Neural crest cell (in vitro differentiated cells): ENCODE data around the gene F12. TPM values are rescaled to one million over a fixed set of nuclear protein-coding genes. Genes with fewer than 3 reads are reported as not detected.

Experiments
- DNase-seq: peaks from one replicate; pipeline ENCODE4 v3.0.0; 2021; ENCODE audit warnings: low read depth, mixed read lengths, low spot score
- H3K27ac Mint-ChIP-seq: one replicate; pipeline ENCODE4 v1.8.0; 2021; ENCODE audit warnings: mild to moderate bottlenecking, mixed read lengths; ENCODE audit not compliant: unreplicated experiment
- H3K27me3 Mint-ChIP-seq: 2 replicates; pipeline ENCODE4 v1.8.0; 2021; ENCODE audit warnings: low read depth, mild to moderate bottlenecking, mixed read lengths
- H3K36me3 Mint-ChIP-seq: 2 replicates; pipeline ENCODE4 v1.8.0; 2021; ENCODE audit warnings: low read depth, mild to moderate bottlenecking, mixed read lengths
- H3K4me1 Mint-ChIP-seq: 2 replicates; pipeline ENCODE4 v1.8.0; 2021; ENCODE audit warnings: mixed read lengths
- H3K4me3 Mint-ChIP-seq: one replicate; pipeline ENCODE4 v1.8.0; 2021; ENCODE audit warnings: mild to moderate bottlenecking, mixed read lengths
- H3K9me3 Mint-ChIP-seq: 2 replicates; pipeline ENCODE4 v1.8.0; 2021; ENCODE audit warnings: mixed read lengths
- CTCF ChIP-seq: fragments of 200-600 bp; sonication (generic); conservative IDR thresholded peaks from 2 replicates; pipeline ENCODE4 v1.5.0; 2021; ENCODE audit warnings: antibody characterized with exemption, mild to moderate bottlenecking
- total RNA-seq: library from RNA; stranded (reverse); gene quantifications from 2 replicates; pipeline ENCODE4 v1.2.1, GENCODE V29; 2021

Gene F12
- total RNA-seq, 1 donor from 2014 or later, result 2.7 TPM

DNA sequence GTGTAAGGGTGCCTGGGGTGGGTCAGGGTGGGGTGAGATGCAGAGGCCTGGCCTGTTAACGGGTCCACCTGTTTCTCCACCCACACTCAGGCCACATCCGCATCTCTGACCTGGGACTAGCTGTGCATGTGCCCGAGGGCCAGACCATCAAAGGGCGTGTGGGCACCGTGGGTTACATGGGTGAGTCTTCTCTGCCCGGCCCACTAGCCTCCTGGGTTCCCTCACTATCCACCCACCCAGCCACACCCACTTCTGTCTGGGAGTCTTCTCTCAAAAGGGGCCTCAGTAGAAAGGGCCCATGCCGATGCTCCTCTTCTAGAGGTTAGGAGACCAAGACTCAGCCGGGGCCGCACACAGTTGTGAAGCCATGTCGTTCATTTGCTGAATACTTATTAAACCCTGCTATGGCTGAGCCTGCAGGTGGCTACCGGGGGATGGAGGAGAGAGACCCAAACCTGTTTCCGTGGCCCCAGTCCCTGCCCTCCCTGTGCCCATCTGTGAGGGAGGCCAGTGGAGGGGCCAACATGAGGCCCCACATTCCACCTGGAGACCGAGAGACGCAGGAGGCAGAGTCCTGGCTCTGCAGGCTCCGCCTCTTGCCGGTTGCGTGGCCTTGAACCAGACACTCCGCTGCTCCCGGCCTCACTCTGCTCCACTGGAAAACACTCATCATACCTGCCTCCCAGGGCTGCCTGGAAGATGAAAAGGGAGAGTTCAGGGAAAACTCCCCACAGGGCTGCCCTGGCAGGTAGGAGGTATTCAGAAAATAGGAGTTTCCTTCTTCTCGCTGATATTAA, 25.8 kb upstream of the F12 start:
- H3K9me3 Mint-ChIP-seq, result no peaks in the 10 kb centered on the region
- no peak overlapping the region for H3K27ac Mint-ChIP-seq
- no peaks in the 10 kb centered on the region for H3K27me3 Mint-ChIP-seq
- H3K4me1 Mint-ChIP-seq, result no peaks in the 10 kb centered on the region
- TF ChIP-seq CTCF, result no peak
- peaks cover 9% of the 10 kb centered on the region for H3K36me3 Mint-ChIP-seq
- DNase-seq, result no peak
- no peak overlapping the region for H3K4me3 Mint-ChIP-seq

GRCh38 chr5:177434437-177434836, 25.1 kb upstream of the F12 start:
- H3K4me1 Mint-ChIP-seq, result peaks cover under 1% of the 10 kb centered on the region

DNA sequence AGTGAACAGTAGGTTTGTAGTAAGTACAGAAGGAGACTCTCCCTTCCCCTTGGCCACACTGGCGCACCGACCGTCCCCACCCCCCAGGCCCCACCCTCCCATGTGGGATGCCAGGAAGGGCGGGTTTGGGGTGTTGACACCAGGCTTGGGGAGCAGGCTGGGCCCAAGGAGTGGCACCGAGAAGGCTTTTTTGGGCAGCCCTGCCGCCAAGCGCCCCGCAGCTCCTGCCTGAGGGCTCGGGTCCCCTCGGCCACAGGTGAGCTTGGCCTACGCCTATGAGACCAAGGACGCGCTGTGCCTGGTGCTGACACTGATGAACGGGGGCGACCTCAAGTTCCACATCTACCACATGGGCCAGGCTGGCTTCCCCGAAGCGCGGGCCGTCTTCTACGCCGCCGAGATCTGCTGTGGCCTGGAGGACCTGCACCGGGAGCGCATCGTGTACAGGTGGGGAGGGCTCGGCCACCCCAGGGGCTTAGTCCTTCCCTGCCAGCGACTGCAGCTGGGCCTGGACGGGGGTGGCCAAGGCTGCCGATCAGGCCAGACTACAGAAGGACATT, 24.4 kb upstream of the F12 start:
- H3K27ac Mint-ChIP-seq, result no peak overlapping the region
- H3K4me1 Mint-ChIP-seq, result peaks cover 7% of the 10 kb centered on the region
- no peaks in the 10 kb centered on the region for H3K27me3 Mint-ChIP-seq
- no peak for TF ChIP-seq CTCF
- H3K36me3 Mint-ChIP-seq, result peaks cover 3% of the 10 kb centered on the region
- H3K9me3 Mint-ChIP-seq, result no peaks in the 10 kb centered on the region
- no peak for DNase-seq
- no peak overlapping the region for H3K4me3 Mint-ChIP-seq

More at GRCh38 chr5:177434437-177434836, 25.1 kb upstream of the F12 start:
- Mint-ChIP-seq H3K27ac (no peak overlapping the region), H3K9me3 (no peaks in the 10 kb centered on the region), H3K4me3 (no peak overlapping the region), H3K27me3 (no peaks in the 10 kb centered on the region), H3K36me3 (peaks cover 5% of the 10 kb centered on the region)
- TF ChIP-seq CTCF, result no peak
- DNase-seq, result no peak

DNA sequence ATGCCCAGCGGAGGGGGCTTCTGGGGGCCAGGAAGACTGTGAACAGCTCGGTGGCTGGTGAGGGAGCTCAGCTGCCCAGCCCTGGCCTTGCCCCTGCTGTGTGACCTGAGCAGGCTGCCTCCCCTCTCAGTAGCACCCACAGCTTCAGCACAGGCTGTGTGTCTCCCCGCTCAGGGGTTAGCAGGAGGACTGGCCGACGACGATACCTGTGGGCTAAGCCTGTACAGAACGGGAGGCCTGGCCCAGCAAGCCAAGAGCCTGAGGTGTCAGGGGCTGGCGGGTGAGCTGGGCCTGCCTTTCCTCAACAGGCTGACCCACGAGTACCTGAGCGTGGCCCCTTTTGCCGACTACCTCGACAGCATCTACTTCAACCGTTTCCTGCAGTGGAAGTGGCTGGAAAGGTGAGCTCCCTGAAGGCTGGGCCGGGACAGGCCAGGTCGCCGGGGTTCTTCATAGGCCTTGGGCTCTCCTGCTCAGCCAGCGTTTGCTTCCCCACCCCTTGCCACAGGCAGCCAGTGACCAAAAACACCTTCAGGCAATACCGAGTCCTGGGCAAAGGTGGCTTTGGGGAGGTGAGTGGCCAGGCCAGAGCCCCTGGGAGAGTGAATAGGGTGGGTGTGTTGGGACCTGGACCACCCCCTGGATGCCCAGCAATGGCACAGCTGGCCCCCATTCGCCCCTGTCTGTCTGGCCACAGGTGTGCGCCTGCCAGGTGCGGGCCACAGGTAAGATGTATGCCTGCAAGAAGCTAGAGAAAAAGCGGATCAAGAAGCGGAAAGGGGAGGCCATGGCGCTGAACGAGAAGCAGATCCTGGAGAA, 23.7 kb upstream of the F12 start:
- Mint-ChIP-seq H3K27ac (no peak overlapping the region), H3K9me3 (no peaks in the 10 kb centered on the region), H3K27me3 (no peaks in the 10 kb centered on the region), H3K36me3 (no peaks in the 10 kb centered on the region), H3K4me1 (peaks cover 8% of the 10 kb centered on the region), H3K4me3 (no peak overlapping the region)
- DNase-seq, result no peak
- TF ChIP-seq CTCF, result no peak

DNA sequence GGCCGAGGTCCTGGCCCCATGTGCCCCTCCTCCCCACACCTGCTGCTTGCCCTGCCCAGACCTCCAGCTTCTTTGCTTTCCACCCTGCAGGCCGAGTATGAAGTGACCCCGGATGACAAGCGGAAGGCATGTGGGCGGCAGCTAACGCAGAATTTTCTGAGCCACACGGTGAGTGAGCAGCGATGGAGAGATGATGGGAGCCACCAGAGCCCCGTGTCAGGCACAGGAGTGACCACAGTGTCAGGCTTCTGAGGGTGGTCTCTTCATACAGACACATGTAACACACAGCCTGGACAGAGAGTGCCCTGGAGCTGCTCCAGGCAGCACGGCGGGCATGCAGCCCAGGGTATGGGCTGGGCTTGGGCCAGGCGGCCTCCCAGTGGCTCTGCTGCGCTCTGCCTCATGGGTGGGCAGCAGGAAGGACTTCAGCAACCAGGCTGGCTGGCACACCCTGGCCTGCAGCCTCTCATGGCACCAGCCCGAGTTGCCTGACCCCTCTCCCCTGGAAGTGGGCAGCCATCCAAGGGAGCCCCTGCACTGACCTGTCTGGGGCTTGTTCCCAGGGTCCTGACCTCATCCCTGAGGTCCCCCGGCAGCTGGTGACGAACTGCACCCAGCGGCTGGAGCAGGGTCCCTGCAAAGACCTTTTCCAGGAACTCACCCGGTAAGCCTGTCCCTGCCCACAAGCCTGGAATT, 22.9 kb upstream of the F12 start:
- H3K27ac Mint-ChIP-seq, result no peak overlapping the region
- peaks cover 13% of the 10 kb centered on the region for H3K4me1 Mint-ChIP-seq
- H3K27me3 Mint-ChIP-seq, result no peaks in the 10 kb centered on the region
- H3K4me3 Mint-ChIP-seq, result no peak overlapping the region
- DNase-seq, result no peak
- no peaks in the 10 kb centered on the region for H3K9me3 Mint-ChIP-seq
- no peak for TF ChIP-seq CTCF
- no peaks in the 10 kb centered on the region for H3K36me3 Mint-ChIP-seq
